Measurements from ENCODE around the gene YPEL1. TPM values are rescaled to one million over a fixed set of nuclear protein-coding genes. Genes with fewer than 3 reads are reported as not detected.

YPEL1 gene
- 3.2 and 4.0 TPM in 2 replicates for total RNA-seq (2014; rRNA removed; shearing (Covaris generic))

DNA sequence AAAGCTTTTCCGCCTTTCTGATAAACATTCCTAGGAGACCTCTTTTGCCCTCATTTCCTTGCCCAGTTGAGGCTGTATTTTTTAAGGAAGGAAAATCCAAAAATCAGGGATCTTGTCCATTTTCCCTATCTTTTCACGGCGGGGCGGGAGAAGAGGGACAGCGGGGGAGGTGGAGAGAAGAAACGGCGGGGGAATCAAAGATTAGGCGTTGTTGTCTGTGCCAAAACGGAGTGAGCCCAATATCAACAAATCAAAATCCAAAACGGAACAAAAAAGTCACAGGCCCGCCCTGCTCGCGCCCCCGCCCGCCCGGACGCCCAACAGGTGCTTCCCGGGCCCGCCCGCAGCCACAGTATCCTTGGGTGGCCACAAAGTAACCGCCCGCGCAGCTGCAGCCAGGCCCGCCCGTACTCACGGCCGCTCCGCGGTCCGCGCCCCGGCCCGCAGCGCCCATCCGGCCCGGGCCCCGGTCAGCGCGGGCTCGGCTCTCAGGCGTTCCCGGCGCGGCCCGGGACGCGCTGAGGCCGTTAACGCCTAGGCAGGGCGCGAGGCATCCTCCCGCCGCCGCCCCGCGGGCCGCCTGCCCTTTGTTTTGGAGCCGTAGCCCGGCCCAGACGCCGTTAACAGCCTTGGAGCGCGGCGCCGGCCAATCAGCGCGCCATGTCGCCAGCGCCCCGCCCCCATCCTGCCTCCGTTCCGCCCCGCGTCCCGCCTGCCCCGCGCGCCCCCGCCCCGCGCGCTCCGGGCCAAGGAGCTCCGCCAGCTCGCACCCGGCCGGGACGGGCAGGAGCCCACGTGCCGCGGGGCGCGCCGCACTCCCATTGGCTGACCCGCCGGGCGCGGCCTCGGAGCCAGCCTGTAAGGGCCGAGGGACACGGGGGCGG, at the start of gene YPEL1:
Gene YPEL1, minus strand, starts transcription at position 595 of the 884 bp plus-strand sequence. CDS start 25,050 bp downstream, outside the sequence.
- Histone ChIP-seq H3K9me3 (replicated peaks) (no peaks in the 10 kb centered on the region), H3K27ac (peak within 1 kb of the TSS; percentile 53), H3K27me3 (no peaks in the 10 kb centered on the region), H3K4me3 (peak within 1 kb of the TSS; percentile 63), H3K36me3 (no peaks in the 10 kb centered on the region), H3K4me1 (peaks cover 16% of the 10 kb centered on the region)
- DNase-seq = peak; percentile 90 to 94

DNA sequence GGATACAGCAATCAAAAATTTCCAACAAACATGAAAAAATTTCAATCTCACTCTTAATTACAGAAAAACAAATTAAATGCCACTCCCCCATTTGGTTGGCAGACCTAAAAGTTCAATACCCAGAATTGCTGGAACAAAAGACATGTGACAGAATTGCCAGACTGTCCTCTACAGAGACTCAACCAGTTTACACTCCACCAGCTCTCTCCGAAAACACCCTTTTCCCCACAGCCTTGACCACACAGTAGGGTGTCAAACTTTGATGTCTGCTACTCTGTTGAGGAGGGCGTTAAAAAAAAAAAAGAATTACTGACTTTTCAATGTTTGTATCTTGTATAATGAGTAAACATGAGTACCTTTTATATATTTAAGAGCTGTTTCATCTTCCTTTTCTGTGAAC, 44.7 kb upstream of the YPEL1 start:
- Histone ChIP-seq H3K4me3 (no peak overlapping the region), H3K27ac (no peak overlapping the region), H3K36me3 (peaks cover 55% of the 10 kb centered on the region), H3K27me3 (no peaks in the 10 kb centered on the region), H3K4me1 (no peaks in the 10 kb centered on the region; the same call in 1 of the 2 replicates), H3K9me3 (replicated peaks) (no peaks in the 10 kb centered on the region)
- DNase-seq = no peak

- Histone ChIP-seq H3K27ac (no peak overlapping the region), H3K9me3 (replicated peaks) (no peaks in the 10 kb centered on the region), H3K4me1 (no peaks in the 10 kb centered on the region; the same call in 1 of the 2 replicates), H3K27me3 (no peaks in the 10 kb centered on the region), H3K4me3 (no peak overlapping the region), H3K36me3 (peaks cover 52% of the 10 kb centered on the region)
- DNase-seq = no peak
Observed at GRCh38 chr22:21779444-21779843, 43.9 kb upstream of the YPEL1 start.

GRCh38 chr22:21778705-21779363, 43.2 kb upstream of the YPEL1 start:
- H3K36me3 ChIP-seq = peaks cover 49% of the 10 kb centered on the region
- no peaks in the 10 kb centered on the region for H3K27me3 ChIP-seq
- 0 out of 2 replicates have a peak overlapping the region, but pooled peaks have one; percentile 11 for H3K27ac ChIP-seq
- peak in 1 of 2 experiments; percentile 15 for DNase-seq
- no peaks in the 10 kb centered on the region for H3K9me3 ChIP-seq (replicated peaks)
- H3K4me1 ChIP-seq = no peaks in the 10 kb centered on the region; the same call in 1 of the 2 replicates
- no peak overlapping the region for H3K4me3 ChIP-seq

DNA sequence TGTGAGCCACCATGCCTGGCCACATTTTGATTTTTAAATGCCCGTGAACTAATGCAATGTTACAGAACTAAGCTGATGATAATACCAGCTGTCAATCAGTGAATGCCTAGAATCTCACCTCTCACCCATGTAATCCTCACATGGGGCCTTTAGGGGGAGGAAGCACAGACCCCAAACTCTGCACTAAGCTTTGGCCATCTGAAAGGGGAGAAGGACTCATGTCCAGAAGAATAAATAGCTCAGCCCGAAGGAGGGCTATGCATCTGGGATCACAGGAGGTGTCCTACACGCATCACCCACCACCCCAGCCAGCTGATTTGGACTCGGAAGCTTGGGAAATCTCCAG, 36.0 kb upstream of the YPEL1 start:
- DNase-seq = no peak
- H3K36me3 ChIP-seq = peaks cover 51% of the 10 kb centered on the region

DNA sequence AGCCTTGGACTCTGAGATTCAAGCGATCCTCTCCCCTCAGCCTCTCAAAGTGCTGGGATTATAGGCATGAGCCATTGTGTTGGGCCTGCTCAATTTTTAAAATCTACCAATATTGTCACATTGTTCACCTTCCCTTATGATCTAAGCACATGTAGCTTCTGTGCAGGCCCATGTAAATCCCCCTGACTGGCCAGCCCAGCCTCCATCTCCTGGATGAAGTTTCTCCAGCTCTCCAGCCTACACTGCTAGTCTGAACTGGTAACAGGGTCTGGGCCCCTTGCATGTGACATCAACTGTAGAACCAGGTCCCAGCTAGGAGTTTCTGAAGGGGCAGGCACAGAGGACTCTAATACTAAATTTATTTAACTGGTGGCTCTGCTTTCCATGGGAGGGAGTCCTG, 32.8 kb upstream of the YPEL1 start:
- Histone ChIP-seq H3K9me3 (replicated peaks) (no peaks in the 10 kb centered on the region), H3K27me3 (no peaks in the 10 kb centered on the region), H3K36me3 (peaks cover 61% of the 10 kb centered on the region), H3K4me3 (no peak overlapping the region), H3K27ac (no peak overlapping the region), H3K4me1 (no peaks in the 10 kb centered on the region)
- DNase-seq = no peak

More for the DNA sequence above, 36.0 kb upstream of the YPEL1 start:
- H3K27ac ChIP-seq = no peak overlapping the region
- H3K9me3 ChIP-seq (replicated peaks) = no peaks in the 10 kb centered on the region
- H3K4me1 ChIP-seq = no peaks in the 10 kb centered on the region; the same call in 1 of the 2 replicates
- no peak overlapping the region for H3K4me3 ChIP-seq
- no peaks in the 10 kb centered on the region for H3K27me3 ChIP-seq

- Histone ChIP-seq H3K27ac (no peak overlapping the region), H3K4me3 (no peak overlapping the region), H3K36me3 (peaks cover 63% of the 10 kb centered on the region), H3K27me3 (no peaks in the 10 kb centered on the region), H3K9me3 (replicated peaks) (no peaks in the 10 kb centered on the region), H3K4me1 (no peaks in the 10 kb centered on the region)
- DNase-seq = no peak
Observed at GRCh38 chr22:21766691-21767462, 31.3 kb upstream of the YPEL1 start.

DNA sequence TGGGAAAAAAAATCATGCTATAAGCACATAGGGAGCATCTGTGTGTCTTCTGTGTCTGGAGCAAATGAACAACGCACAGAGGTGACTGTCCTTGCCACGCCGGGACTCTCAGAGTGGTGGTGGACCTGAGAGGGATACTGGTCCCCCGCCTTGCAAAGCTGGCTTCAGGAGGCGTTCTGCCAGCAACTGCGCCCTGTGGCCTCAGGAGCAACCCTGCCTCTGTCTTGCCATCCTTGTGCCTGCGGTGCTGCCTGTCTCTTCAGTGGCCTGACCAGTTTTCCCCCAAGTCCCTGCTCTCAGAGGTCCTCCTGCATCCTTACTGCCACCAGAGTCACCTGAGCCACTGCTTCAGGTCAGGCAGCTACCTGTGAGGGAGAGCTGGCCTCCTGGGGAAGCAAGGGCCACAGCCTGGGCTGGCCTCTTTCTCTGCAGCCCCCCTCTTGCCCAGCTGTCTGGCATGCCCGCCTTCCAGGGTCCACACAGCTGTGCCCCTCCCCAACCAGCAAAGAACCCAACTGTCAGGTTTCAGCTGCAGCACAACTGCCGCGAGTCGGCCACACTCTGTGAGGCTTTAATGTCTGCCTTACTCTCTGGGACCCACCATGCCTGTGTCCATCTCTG, 30.4 kb upstream of the YPEL1 start:
- Histone ChIP-seq H3K4me1 (peaks cover 6% of the 10 kb centered on the region), H3K4me3 (no peak overlapping the region), H3K27me3 (no peaks in the 10 kb centered on the region), H3K27ac (no peak overlapping the region), H3K36me3 (peaks cover 59% of the 10 kb centered on the region), H3K9me3 (replicated peaks) (no peaks in the 10 kb centered on the region)
- no peak for DNase-seq

DNA sequence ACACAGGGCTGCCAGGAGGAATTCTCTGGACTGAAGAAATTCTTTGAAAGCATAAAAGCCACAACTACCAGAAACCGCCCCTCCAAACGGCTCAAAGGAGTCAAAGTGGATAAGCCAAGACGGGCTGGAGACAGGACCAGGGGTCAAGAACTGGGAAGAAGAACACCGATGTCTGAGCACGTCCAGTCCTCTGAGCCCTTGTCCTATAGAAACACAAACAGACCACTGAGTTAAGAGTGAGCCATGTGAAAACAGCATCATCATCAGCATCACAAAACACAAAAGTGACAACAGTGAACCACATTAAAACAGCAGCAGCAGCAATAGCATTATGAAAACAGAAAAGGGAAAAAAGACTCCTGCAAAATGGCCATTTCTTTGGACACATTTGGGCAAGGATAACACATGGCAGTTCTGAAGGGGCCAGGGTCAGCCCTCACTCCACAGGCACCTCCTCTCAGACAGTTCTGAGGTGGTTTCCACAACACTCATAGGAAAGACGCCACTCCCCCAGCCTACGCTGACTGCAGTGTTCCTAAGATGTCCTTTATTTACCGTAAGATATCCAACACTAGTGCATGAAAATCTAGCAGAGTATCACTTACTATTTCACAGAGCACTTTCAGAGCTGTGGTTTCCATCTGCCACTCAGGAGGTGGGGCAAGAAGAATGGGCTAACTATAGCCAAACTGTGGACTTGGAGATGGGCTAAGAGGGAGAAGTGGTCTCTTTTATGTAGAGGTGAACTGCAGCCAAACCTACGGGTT, 28.6 kb upstream of the YPEL1 start:
- Histone ChIP-seq H3K36me3 (peaks cover 56% of the 10 kb centered on the region), H3K9me3 (replicated peaks) (no peaks in the 10 kb centered on the region), H3K27ac (no peak overlapping the region), H3K4me1 (peaks cover 13% of the 10 kb centered on the region), H3K27me3 (no peaks in the 10 kb centered on the region), H3K4me3 (no peak overlapping the region)
- no peak for DNase-seq

GRCh38 chr22:21762712-21763581, 27.4 kb upstream of the YPEL1 start:
- Histone ChIP-seq H3K9me3 (replicated peaks) (no peaks in the 10 kb centered on the region), H3K27ac (no peak overlapping the region), H3K4me3 (no peak overlapping the region), H3K4me1 (peaks cover 13% of the 10 kb centered on the region), H3K36me3 (peaks cover 45% of the 10 kb centered on the region), H3K27me3 (no peaks in the 10 kb centered on the region)
- DNase-seq = no peak

- Histone ChIP-seq H3K4me3 (no peak overlapping the region), H3K36me3 (peaks cover 45% of the 10 kb centered on the region), H3K27me3 (no peaks in the 10 kb centered on the region), H3K9me3 (replicated peaks) (no peaks in the 10 kb centered on the region), H3K27ac (no peak overlapping the region), H3K4me1 (peaks cover 13% of the 10 kb centered on the region)
- DNase-seq = no peak
Observed at GRCh38 chr22:21761994-21762680, 26.5 kb upstream of the YPEL1 start.

GRCh38 chr22:21761086-21761485, 25.5 kb upstream of the YPEL1 start:
- peaks cover 14% of the 10 kb centered on the region for H3K4me1 ChIP-seq
- H3K27me3 ChIP-seq = no peaks in the 10 kb centered on the region
- H3K36me3 ChIP-seq = peaks cover 36% of the 10 kb centered on the region
- no peak overlapping the region for H3K27ac ChIP-seq
- no peaks in the 10 kb centered on the region for H3K9me3 ChIP-seq (replicated peaks)
- H3K4me3 ChIP-seq = no peak overlapping the region
- DNase-seq = no peak

All from SJCRH30 (cell line).